ENCODE data around the gene CNOT1.

- TF ChIP-seq CTCF (IDR thresholded peaks at IDR 0.05 in 4 of 5, conservative IDR thresholded peaks at IDR 0.05 in 1 of 5) (no peak), POLR2A (IDR thresholded peaks at IDR 0.05) (no peak)
Measured at GRCh38 chr16:58498341-58499091, 131.1 kb downstream of the CNOT1 start.
